Measurements from ENCODE around the gene H1-8. TPM values are rescaled to one million over a fixed set of nuclear protein-coding genes. Genes with fewer than 3 reads are reported as not detected.
A peak's percentile ranks its signal among the peaks of the same experiment; 100 is the strongest.

Gene H1-8
- total RNA-seq, 1 donor from 2014 or later: not detected

GRCh38 chr3:129548104-129548965, 5.4 kb downstream of the H1-8 start:
- Histone ChIP-seq H3K36me3 (no peaks in the 10 kb centered on the region), H3K4me1 (peaks cover 14% of the 10 kb centered on the region), H3K27ac (replicated peaks) (no peak overlapping the region), H3K9me3 (replicated peaks) (no peaks in the 10 kb centered on the region), H3K27me3 (ENCODE audit: low read depth) (no peaks in the 10 kb centered on the region), H3K4me3 (no peak overlapping the region)
- intact Hi-C loops (cut with micrococcal nuclease): no loop called here
- DNase-seq: no peak
- no peak for TF ChIP-seq CTCF (IDR thresholded peaks at IDR 0.05; ENCODE audit: borderline replicate concordance)

- H3K27ac ChIP-seq (replicated peaks): no peak overlapping the region
- no peak overlapping the region for H3K4me3 ChIP-seq
- intact Hi-C loops (cut with micrococcal nuclease): no loop called here
- H3K9me3 ChIP-seq (replicated peaks): no peaks in the 10 kb centered on the region
- peaks cover 23% of the 10 kb centered on the region for H3K4me1 ChIP-seq
- no peaks in the 10 kb centered on the region for H3K27me3 ChIP-seq (ENCODE audit: low read depth)
- TF ChIP-seq CTCF (IDR thresholded peaks at IDR 0.05; ENCODE audit: borderline replicate concordance): no peak
- no peaks in the 10 kb centered on the region for H3K36me3 ChIP-seq
- DNase-seq: no peak
These were observed 6.2 kb downstream of the H1-8 start for GRCh38 chr3:129549006-129549800.

GRCh38 chr3:129549805-129550204, 6.8 kb downstream of the H1-8 start:
- H3K27me3 ChIP-seq (ENCODE audit: low read depth): no peaks in the 10 kb centered on the region
- H3K27ac ChIP-seq (replicated peaks): no peak overlapping the region
- no peak for TF ChIP-seq CTCF (IDR thresholded peaks at IDR 0.05; ENCODE audit: borderline replicate concordance)
- H3K4me3 ChIP-seq: no peak overlapping the region
- intact Hi-C loops (cut with micrococcal nuclease): loop anchor here (10.0 kb wide), 1 partner anchor 45 kb away; no protein-coding TSS in a partner anchor
- H3K4me1 ChIP-seq: peaks cover 29% of the 10 kb centered on the region
- DNase-seq: no peak
- no peaks in the 10 kb centered on the region for H3K36me3 ChIP-seq
- no peaks in the 10 kb centered on the region for H3K9me3 ChIP-seq (replicated peaks)

- peaks cover 16% of the 10 kb centered on the region for H3K36me3 ChIP-seq
- no peak overlapping the region for H3K4me3 ChIP-seq
- H3K27me3 ChIP-seq (ENCODE audit: low read depth): no peaks in the 10 kb centered on the region
- intact Hi-C loops (cut with micrococcal nuclease): loop anchor here (10.0 kb wide), 1 partner anchor 48 kb away; no protein-coding TSS in a partner anchor
- no peak for TF ChIP-seq CTCF (IDR thresholded peaks at IDR 0.05; ENCODE audit: borderline replicate concordance)
- DNase-seq: no peak
- peak overlapping the region; percentile 19 for H3K27ac ChIP-seq (replicated peaks)
- no peaks in the 10 kb centered on the region for H3K9me3 ChIP-seq (replicated peaks)
- peaks cover 55% of the 10 kb centered on the region for H3K4me1 ChIP-seq
These were observed 9.5 kb downstream of the H1-8 start for GRCh38 chr3:129552287-129553050.

GRCh38 chr3:129553171-129553570, 10.2 kb downstream of the H1-8 start:
- intact Hi-C loops (cut with micrococcal nuclease): loop anchor here (10.0 kb wide), 1 partner anchor 48 kb away; no protein-coding TSS in a partner anchor
- TF ChIP-seq CTCF (IDR thresholded peaks at IDR 0.05; ENCODE audit: borderline replicate concordance): no peak
- Histone ChIP-seq H3K27me3 (ENCODE audit: low read depth) (no peaks in the 10 kb centered on the region), H3K4me1 (peaks cover 62% of the 10 kb centered on the region), H3K4me3 (no peak overlapping the region), H3K9me3 (replicated peaks) (no peaks in the 10 kb centered on the region), H3K36me3 (peaks cover 24% of the 10 kb centered on the region), H3K27ac (replicated peaks) (peak overlapping the region; percentile 73)
- no peak for DNase-seq
